SKM-1 (cell line): Measurements from ENCODE around the gene RIPOR3.
"Not testable (repeated sequence)": the region's sequence is repeated elsewhere in the genome, so short reads cannot be mapped to it uniquely, and the experiment has no call there.

Experiments used
- DNase-seq: peaks from one replicate; lab custom pipeline; 2025; ENCODE audit not compliant: unreplicated experiment; lab: John Stamatoyannopoulos, UW

Gene RIPOR3

GRCh38 chr20:50682065-50682464 lies 9.3 kb downstream of the RIPOR3 start:
- DNase-seq, result no peak

- DNase-seq, result no peak
Observed at GRCh38 chr20:50681359-50682064, 9.8 kb downstream of the RIPOR3 start.

DNA sequence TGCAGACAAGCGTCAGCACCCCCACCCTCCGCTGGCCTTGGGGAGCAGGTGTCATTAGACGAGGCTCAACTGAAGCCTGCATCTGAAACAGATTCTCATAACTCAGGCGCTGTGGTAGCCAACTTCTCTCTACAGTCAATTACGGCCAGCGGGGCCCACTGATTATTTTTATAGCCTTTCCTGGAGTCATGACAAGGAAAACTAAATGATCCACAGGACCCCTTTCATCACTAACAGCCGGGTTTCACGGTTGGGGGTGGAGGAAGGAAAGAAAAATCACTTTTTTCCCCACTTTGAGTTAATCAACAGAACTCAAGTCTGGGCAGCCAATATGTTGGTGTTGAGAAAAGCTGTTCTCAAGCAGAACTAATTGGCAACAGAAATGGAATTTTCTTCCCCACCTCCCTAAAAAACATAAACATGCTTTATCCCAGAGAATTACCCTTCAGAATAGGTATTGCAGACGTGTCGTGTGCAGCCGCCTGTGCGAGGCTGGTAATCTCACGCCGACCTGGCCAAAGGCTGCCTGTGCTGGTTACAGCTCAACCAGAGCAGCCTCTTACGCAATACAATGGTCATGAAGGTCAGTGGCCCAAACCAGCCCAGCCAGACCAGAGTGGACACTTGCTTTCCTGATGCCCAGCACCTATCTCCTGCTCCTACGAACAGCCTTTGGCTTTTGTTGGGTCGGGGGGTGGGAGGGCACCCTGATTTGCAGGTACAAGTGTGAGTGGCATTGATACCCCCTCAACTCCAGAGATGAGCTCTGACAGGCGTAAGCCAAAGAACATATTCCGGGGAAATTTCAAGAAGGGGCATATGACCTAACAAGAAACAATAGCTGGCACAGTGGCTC lies 11.0 kb downstream of the RIPOR3 start:
- no peak for DNase-seq

DNA sequence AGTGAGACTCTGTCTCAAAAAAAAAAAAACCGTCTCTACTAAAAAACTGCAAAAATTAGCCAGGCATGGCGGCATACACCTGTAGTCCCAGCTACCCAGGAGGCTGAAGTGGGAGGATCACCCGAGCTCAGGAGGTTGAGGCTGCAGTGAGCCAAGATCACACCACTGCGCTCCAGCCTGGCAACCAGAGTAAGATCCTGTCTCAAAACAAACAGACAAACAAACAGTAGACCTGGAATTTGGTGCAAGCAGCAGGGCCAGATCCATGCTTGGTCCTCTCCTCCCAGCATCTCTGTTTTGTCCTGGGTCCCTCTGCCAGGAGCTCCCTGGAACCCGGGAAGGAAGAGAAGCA lies 11.6 kb downstream of the RIPOR3 start:
- no peak for DNase-seq

GRCh38 chr20:50678169-50678898 lies 13.0 kb downstream of the RIPOR3 start:
- DNase-seq, result no peak

DNA sequence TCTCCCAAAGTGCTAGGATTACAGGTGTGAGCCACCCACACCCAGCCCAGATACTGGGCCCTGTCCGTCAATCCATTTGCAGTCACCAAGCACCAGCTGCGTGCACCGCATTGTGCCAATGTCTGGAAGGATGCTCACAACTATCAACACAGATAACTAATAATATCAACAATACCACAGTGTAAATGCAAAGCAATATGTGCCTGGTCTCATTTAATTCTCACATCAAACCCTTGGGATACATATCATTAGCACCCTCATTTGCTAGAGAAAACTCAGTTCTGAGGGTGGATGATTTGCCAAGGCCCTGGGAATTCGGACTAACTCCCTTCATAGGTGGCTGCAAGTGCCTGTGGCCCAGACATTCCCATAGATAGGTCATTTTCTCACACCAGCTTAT lies 14.5 kb downstream of the RIPOR3 start:
- no peak for DNase-seq

GRCh38 chr20:50676377-50676731 lies 15.0 kb downstream of the RIPOR3 start:
- not testable (repeated sequence) for DNase-seq

DNA sequence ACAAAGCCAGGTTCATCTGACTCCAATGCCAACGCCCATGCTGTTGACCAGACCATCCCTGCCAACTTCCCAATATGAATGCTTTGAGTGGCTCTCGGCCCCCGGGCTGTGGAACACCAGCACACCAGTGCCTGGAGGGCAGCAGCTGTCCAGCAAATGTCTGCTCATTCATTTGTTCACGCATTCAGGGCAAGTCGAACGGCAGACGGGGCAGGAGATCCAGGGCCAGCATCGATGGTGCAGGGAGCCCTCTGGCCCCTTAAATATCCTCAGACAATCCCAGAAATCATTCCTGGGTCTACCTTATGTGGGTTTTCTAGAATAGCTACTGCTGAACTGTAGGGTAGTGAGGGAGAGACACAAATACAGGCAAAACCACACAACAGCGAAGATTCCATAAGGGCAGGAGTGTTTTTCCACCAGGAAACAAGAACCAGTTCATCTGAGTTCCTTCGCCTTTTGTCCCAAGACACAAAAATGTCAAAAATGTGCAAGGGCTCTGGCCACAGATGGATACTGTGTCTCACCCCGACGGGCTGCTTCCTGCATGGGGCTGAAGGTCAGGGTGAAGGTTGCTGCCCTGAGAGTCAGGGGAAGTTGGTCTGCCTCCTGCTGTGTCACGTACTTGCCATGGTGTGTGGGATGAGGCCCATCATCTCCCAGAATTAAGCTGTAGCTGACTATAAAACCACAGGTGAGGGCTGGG lies 15.5 kb downstream of the RIPOR3 start:
- no peak for DNase-seq

DNA sequence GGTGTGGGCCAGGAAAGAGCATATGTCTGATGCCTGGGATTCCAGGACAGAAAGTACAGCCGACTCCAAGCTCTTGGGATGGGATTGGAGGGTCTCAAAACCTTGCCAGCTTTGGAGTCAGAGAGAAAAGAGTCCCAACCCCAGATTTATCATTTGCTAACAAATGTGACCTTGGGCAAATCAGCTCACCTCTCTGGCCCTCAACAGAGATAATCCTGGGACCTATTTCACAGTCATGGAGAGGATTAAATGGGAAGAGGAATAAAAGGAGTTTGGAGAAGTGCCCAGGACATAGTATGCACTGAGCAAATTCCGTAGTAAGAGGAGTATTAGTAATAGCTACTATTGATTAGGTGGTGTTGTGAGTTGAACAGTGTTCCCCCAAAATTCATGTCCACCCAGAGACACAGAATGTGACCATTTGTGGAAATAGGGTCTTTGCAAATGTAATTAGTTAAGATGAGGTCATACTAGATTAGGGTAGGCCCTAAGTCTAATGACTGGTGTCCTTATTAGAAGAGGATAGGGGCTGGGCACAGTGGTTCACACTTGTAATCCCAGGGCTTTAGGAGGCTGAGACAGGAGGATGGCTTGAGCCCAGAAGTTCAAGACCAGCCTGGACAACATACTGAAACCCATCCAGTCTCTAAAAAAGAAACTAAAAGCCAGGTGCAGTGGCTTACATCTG lies 17.1 kb downstream of the RIPOR3 start:
- DNase-seq, result no peak

GRCh38 chr20:50673466-50674137 lies 17.7 kb downstream of the RIPOR3 start:
- DNase-seq, result no peak

- DNase-seq, result no peak
Observed at GRCh38 chr20:50673146-50673465, 18.2 kb downstream of the RIPOR3 start.

DNA sequence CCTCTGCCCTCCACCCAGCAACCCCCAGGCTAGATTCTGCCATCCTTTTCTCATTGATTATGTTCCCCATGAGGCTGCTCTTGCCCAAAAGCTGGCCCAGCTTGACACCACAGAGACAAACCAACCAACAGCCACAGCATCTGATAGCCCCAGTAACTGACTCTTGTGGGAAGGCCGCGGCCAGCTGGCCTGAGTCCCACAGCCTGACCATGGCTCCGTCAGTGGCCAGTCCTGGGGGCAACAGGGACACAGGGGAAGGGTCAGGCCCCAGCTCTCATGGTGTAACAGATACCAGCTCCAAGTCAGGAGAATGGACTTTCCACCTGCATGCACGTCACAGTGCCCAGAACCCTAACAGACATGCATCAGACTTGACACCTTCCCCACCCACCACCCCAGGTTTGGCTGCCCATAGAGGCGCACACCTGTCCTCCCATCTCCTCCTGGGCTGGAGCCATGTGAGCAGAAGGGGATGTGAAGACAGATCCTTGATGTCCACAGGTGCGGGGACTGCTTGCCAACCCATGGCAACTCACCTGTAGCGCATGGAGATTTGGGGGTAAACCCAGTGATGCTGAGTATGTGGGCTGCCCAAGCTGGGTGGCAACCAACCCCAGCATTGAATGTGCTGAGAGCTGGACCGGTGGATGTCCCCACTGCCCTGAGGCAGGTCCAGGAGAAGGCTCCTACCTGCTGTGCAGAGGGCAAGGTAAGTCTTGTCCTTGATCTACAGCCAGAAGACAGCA lies 18.8 kb downstream of the RIPOR3 start:
- no peak for DNase-seq

DNA sequence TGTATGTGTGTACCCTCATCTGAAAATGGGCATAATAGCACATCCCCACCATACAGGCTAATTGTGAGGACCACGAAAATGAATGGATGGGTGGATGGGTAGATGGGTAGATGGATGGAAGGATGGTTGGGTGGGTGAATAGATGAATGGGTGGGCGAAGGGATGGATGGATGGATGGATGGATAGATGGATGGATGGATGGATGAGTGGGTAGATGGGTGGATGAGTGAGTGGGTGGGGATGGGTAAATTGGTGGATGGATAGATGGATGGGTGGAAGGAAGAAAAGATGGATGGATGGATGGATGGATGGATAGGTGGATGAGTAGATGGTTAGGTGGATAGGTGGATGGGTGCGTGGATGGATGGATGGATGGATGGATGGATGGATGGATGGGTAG lies 19.7 kb downstream of the RIPOR3 start:
- DNase-seq, result no peak

DNA sequence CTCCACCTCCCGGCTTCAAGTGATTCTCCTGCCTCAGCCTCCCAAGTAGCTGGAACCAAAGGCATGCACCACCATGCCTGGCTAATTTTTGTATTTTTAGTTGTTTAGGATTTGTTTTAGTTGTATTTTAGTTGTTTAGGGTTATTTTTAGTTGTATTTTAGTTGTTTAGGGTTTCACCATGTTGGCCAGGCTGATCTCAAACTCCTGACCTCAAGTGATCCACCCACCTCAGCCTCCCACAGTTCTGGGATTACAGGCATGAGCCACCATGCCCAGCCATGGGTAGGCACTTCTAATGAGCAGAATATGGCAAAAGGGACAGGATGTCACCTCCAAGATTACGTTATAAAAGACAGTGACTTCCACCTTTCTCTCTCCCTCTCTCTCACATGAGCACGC lies 20.3 kb downstream of the RIPOR3 start:
- not testable (repeated sequence) for DNase-seq

DNA sequence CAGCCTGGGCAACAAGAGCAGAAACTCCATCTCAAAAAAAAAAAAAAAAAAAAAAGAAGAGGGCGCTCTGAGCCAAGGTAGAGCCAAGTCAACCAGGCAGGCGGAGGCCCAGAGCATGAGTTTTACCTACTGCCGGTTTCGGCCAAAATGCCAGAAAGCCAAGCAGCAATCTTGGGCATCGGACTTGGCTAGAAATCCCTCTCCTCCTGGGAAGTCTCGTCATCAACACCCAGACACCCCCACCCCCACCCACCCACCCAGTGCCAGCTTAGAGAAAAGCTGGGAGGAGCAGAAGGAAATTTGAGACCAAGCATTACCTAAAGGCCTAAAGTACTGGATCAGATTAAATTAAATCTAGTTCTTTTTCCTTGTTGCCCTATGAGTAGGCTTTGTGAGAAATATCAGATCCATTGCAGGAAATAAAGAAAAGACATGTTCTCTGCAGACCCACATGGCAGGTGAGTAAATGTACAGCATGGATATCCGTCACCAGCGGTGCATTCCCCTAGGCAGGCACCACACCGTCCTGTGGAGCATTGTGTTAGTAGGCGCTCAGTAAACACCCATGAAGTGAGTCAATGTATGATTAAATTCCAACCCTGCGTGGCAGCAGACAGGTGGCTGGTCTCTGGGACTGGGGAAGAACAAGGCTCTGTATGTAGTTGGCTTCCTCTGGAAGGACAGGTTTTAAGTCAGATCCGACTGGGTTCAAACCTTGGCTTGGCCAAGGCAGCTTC lies 21.0 kb downstream of the RIPOR3 start:
- DNase-seq, result no peak

- DNase-seq, result no peak
Observed at GRCh38 chr20:50668798-50669197, 22.5 kb downstream of the RIPOR3 start.

GRCh38 chr20:50668326-50668725 lies 23.0 kb downstream of the RIPOR3 start:
- no peak for DNase-seq

- no peak for DNase-seq
Observed at GRCh38 chr20:50666709-50667298, 24.5 kb downstream of the RIPOR3 start.

- no peak for DNase-seq
Observed at GRCh38 chr20:50664254-50664653, 27.1 kb downstream of the RIPOR3 start.
